OCI-LY1 (cell line): ENCODE data around the gene CHMP4B.

ENCODE experiments used
- H2AFZ ChIP-seq: fragments of 200-600 bp; sonication (generic), shearing (Covaris generic); 2 replicates; pipeline ENCODE4 v1.6.0; 2014; ENCODE audit warnings: antibody characterized with exemption, mild to moderate bottlenecking, low read length
- H3F3A ChIP-seq: fragments of 200-600 bp; sonication (generic), shearing (Covaris generic); 2 replicates; pipeline ENCODE4 v1.6.0; 2014; ENCODE audit warnings: mild to moderate bottlenecking, antibody characterized with exemption, low read length, moderate library complexity; ENCODE audit not compliant: insufficient read depth
- H3K27ac ChIP-seq: fragments of 200-600 bp; sonication (generic); 2 replicates; pipeline ENCODE4 v1.5.1; 2014; ENCODE audit warnings: low read length, mixed run types, mild to moderate bottlenecking, low read depth; ENCODE audit not compliant: poor library complexity, severe bottlenecking
- H3K27me3 ChIP-seq: fragments of 200-600 bp; sonication (generic); 2 replicates; pipeline ENCODE4 v1.6.0; 2014; ENCODE audit warnings: antibody characterized with exemption, mild to moderate bottlenecking, low read length, moderate library complexity; ENCODE audit not compliant: insufficient read depth
- H3K36me3 ChIP-seq: fragments of 200-600 bp; sonication (generic); 2 replicates; pipeline ENCODE4 v1.6.1; 2014; ENCODE audit warnings: mild to moderate bottlenecking, antibody characterized with exemption, low read length, moderate library complexity, mixed read lengths; ENCODE audit not compliant: insufficient read depth
- H3K4me1 ChIP-seq: fragments of 200-600 bp; sonication (generic); 2 replicates; pipeline ENCODE4 v1.5.1; 2014; ENCODE audit warnings: mild to moderate bottlenecking, low read length, moderate library complexity; ENCODE audit not compliant: insufficient read depth, severe bottlenecking
- H3K4me2 ChIP-seq: fragments of 200-600 bp; sonication (generic), shearing (Covaris generic); 2 replicates; pipeline ENCODE4 v1.6.1; 2014; ENCODE audit warnings: low read length
- H3K4me3 ChIP-seq: fragments of 200-600 bp; sonication (generic); 2 replicates; pipeline ENCODE4 v1.5.1; 2014; ENCODE audit warnings: low read length, low read depth, mild to moderate bottlenecking, mixed read lengths; ENCODE audit not compliant: poor library complexity, severe bottlenecking
- H3K79me2 ChIP-seq: fragments of 200-600 bp; shearing (Covaris generic); 2 replicates; pipeline ENCODE4 v1.6.1; 2016; ENCODE audit warnings: mixed run types, low read length, mixed read lengths; ENCODE audit not compliant: insufficient read depth
- H3K9ac ChIP-seq: fragments of 200-600 bp; sonication (generic), shearing (Covaris generic); 2 replicates; pipeline ENCODE4 v1.6.1; 2014; ENCODE audit warnings: mild to moderate bottlenecking, low read length, mixed read lengths
- H3K9me2 ChIP-seq: fragments of 200-600 bp; sonication (generic), shearing (Covaris generic); 2 replicates; pipeline ENCODE4 v1.6.1; 2014; ENCODE audit warnings: low read depth, mild to moderate bottlenecking, low read length, mixed read lengths
- H3K9me3 ChIP-seq: fragments of 200-600 bp; shearing (Covaris generic); 2 replicates; pipeline ENCODE4 v1.6.1; 2014; ENCODE audit warnings: low read length, mixed read lengths
- H4K20me1 ChIP-seq: fragments of 200-600 bp; sonication (generic), shearing (Covaris generic); 2 replicates; pipeline ENCODE4 v1.6.0; 2016; ENCODE audit warnings: mild to moderate bottlenecking, low read length; ENCODE audit not compliant: insufficient read depth
- EZH2 ChIP-seq: fragments of 200-600 bp; sonication (generic), shearing (Covaris generic); IDR thresholded peaks from 2 replicates; pipeline ENCODE4 v1.8.0; 2017; ENCODE audit warnings: borderline replicate concordance, mixed run types, mild to moderate bottlenecking, antibody characterized with exemption, low read length, moderate library complexity, mixed read lengths
- TF ChIP-seq, protein P1 (sequence below): fragments of 200-600 bp; sonication (generic), shearing (Covaris generic); IDR thresholded peaks from 2 replicates; pipeline ENCODE4 v1.5.1; 2017; ENCODE audit warnings: mild to moderate bottlenecking, antibody characterized with exemption, low read length, moderate library complexity, mixed read lengths

Gene CHMP4B

DNA sequence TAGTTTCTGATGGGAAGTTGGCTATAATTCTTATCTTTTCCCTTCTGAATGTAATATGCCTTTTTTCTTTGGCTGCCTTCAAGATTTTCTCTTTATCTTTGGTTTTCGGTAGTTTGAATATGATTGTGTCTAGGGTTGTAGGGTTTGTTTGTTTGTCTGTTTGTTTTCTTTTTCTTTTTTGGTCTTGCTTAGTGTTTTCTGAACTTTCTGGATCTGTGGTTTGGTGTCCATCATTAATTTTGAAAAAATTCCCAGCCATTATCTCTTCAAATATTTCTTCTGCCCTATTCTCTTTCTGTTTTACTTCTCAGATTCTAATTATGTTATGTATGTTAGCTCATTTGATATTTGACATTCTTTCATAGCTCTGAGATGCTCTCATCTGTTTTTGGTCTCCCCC is 79.4 kb downstream of the CHMP4B start:
- H3K27me3 ChIP-seq: no peaks in the 10 kb centered on the region
- no peaks in the 10 kb centered on the region for H3K36me3 ChIP-seq
- peaks cover 4% of the 10 kb centered on the region; the same call in 1 of the 2 replicates for H3K9me3 ChIP-seq
- H3K27ac ChIP-seq: no peak overlapping the region
- TF ChIP-seq, protein P1, sequence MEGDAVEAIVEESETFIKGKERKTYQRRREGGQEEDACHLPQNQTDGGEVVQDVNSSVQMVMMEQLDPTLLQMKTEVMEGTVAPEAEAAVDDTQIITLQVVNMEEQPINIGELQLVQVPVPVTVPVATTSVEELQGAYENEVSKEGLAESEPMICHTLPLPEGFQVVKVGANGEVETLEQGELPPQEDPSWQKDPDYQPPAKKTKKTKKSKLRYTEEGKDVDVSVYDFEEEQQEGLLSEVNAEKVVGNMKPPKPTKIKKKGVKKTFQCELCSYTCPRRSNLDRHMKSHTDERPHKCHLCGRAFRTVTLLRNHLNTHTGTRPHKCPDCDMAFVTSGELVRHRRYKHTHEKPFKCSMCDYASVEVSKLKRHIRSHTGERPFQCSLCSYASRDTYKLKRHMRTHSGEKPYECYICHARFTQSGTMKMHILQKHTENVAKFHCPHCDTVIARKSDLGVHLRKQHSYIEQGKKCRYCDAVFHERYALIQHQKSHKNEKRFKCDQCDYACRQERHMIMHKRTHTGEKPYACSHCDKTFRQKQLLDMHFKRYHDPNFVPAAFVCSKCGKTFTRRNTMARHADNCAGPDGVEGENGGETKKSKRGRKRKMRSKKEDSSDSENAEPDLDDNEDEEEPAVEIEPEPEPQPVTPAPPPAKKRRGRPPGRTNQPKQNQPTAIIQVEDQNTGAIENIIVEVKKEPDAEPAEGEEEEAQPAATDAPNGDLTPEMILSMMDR: no peak
- TF ChIP-seq EZH2: no peak
- H3K4me1 ChIP-seq: peaks cover 4% of the 10 kb centered on the region
- no peak overlapping the region for H2AFZ ChIP-seq
- H4K20me1 ChIP-seq: no peaks in the 10 kb centered on the region
- H3K4me2 ChIP-seq: no peak overlapping the region
- H3K9me2 ChIP-seq: no peaks in the 10 kb centered on the region
- no peak overlapping the region for H3K9ac ChIP-seq
- no peak overlapping the region for H3K4me3 ChIP-seq
- H3F3A ChIP-seq: no peaks in the 10 kb centered on the region
- no peaks in the 10 kb centered on the region for H3K79me2 ChIP-seq

DNA sequence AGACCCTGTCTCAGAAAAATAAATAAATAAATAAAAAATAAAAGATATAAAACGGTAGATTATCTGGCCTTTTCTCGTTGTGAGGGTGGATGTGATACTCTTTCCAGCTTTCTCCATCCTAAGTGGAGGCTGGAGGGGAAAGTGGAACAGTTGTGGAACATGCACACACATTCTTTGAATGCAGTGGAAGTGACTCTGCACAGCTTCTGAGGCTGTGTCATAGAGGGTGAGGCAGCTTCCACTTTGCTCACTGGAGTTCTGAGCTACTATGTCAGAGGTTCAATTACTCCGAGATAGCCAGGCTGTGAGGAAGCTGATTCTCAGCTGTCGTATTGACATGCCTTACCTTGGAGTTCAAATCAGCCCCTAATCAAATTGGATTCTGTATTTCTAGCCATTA is 82.2 kb downstream of the CHMP4B start:
- no peaks in the 10 kb centered on the region for H3K9me2 ChIP-seq
- H3K4me2 ChIP-seq: no peak overlapping the region

DNA sequence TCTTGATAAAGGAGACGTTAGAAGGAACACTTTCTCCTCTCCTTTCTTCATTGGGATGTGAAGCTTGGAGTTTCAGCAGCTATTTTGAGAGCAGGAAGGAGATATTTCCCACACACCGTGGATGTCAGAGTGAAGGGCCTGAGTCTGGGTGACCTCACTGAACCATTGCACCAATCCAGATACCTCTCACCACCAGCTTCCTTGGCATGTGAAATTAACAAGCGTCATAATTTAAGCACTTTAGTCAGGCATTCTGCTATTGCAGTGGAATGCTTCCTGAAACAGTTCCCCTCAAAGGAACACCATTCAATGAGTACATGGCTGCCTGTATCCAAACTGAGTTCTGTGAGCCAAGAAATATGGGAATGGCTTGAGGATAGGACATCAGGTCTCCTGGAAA is 83.7 kb downstream of the CHMP4B start:
- H3K4me3 ChIP-seq: no peak overlapping the region
- no peak overlapping the region for H2AFZ ChIP-seq
- TF ChIP-seq, protein P1: no peak
- no peak for TF ChIP-seq EZH2
- no peaks in the 10 kb centered on the region for H3K79me2 ChIP-seq
- H3K4me2 ChIP-seq: no peak overlapping the region
- no peaks in the 10 kb centered on the region for H3K36me3 ChIP-seq
- no peaks in the 10 kb centered on the region for H3F3A ChIP-seq
- no peaks in the 10 kb centered on the region for H3K9me2 ChIP-seq
- H3K9ac ChIP-seq: no peak overlapping the region
- peaks cover 4% of the 10 kb centered on the region; the same call in 1 of the 2 replicates for H3K9me3 ChIP-seq
- no peaks in the 10 kb centered on the region for H3K27me3 ChIP-seq
- no peak overlapping the region for H3K27ac ChIP-seq
- H3K4me1 ChIP-seq: peaks cover 5% of the 10 kb centered on the region
- no peaks in the 10 kb centered on the region for H4K20me1 ChIP-seq

More for the DNA sequence above, 82.2 kb downstream of the CHMP4B start:
- Histone ChIP-seq H3K36me3 (no peaks in the 10 kb centered on the region), H2AFZ (no peak overlapping the region), H3K27ac (no peak overlapping the region), H3K4me1 (peaks cover 5% of the 10 kb centered on the region), H3K79me2 (no peaks in the 10 kb centered on the region), H4K20me1 (no peaks in the 10 kb centered on the region), H3K4me3 (no peak overlapping the region), H3K9me3 (peaks cover 4% of the 10 kb centered on the region; the same call in 1 of the 2 replicates), H3K9ac (no peak overlapping the region), H3F3A (no peaks in the 10 kb centered on the region), H3K27me3 (no peaks in the 10 kb centered on the region)
- TF ChIP-seq, protein P1: no peak
- TF ChIP-seq EZH2: no peak
